Neural progenitor cell (in vitro differentiated cells): ENCODE data around the gene CSK.

Experiments used
- EZH2 ChIP-seq: fragments of 200-600 bp; sonication (generic); IDR thresholded peaks from 2 replicates; pipeline ENCODE4 v1.6.1; 2017; ENCODE audit warnings: antibody characterized with exemption, mild to moderate bottlenecking, moderate library complexity
- TF ChIP-seq, protein P1 (sequence below): fragments of 200-600 bp; sonication (generic); IDR thresholded peaks from 2 replicates; pipeline ENCODE4 v1.5.1; 2017; ENCODE audit warnings: antibody characterized with exemption, mild to moderate bottlenecking

DNA sequence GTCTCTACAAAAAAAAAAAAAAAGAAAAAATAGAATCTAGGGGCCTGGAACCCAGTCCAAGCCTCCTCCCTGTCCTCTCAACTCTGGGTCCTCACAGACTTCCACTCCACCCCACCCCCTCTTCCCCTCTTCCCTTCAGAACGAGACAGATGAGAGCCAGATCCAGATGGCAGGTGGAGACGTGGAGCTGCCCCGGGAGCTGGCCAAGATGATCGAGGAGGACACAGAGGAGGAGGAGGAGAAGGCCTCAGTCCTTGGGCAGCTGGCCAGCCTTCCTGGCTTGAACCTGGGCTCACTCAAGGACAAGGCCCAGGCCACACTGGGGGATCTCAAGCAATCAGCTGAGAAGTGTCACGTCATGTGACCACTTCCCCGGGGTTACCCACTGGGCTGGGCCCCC, 48.1 kb downstream of the CSK start:
- TF ChIP-seq, protein P1, sequence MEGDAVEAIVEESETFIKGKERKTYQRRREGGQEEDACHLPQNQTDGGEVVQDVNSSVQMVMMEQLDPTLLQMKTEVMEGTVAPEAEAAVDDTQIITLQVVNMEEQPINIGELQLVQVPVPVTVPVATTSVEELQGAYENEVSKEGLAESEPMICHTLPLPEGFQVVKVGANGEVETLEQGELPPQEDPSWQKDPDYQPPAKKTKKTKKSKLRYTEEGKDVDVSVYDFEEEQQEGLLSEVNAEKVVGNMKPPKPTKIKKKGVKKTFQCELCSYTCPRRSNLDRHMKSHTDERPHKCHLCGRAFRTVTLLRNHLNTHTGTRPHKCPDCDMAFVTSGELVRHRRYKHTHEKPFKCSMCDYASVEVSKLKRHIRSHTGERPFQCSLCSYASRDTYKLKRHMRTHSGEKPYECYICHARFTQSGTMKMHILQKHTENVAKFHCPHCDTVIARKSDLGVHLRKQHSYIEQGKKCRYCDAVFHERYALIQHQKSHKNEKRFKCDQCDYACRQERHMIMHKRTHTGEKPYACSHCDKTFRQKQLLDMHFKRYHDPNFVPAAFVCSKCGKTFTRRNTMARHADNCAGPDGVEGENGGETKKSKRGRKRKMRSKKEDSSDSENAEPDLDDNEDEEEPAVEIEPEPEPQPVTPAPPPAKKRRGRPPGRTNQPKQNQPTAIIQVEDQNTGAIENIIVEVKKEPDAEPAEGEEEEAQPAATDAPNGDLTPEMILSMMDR: no peak
- TF ChIP-seq EZH2: no peak
